Uterus (tissue), 2 donors: ENCODE data around the gene MAPK8IP3.

Experiments used
- POLR2A ChIP-seq, 2 donors: fragments of 450-650 bp; IDR thresholded peaks; one replicate each; pipeline ENCODE4 v1.6.1; 2016; ENCODE audit warnings: antibody characterized with exemption in 2 of 2, mild to moderate bottlenecking in 1 of 2, moderate library complexity in 1 of 2
- TF ChIP-seq, protein P1 (sequence below), 4 experiments: fragments of 200-600 bp in 2 of 4; fragments of 450-650 bp in 2 of 4; sonication (generic) in 2 of 4; IDR thresholded peaks; one replicate each; pipeline ENCODE4 v1.5.1; 2016 to 2019; ENCODE audit warnings: antibody characterized with exemption in 4 of 4, mild to moderate bottlenecking in 2 of 4, moderate library complexity in 1 of 4

- TF ChIP-seq POLR2A (IDR thresholded peaks at IDR 0.05): no peak
- TF ChIP-seq, protein P1, sequence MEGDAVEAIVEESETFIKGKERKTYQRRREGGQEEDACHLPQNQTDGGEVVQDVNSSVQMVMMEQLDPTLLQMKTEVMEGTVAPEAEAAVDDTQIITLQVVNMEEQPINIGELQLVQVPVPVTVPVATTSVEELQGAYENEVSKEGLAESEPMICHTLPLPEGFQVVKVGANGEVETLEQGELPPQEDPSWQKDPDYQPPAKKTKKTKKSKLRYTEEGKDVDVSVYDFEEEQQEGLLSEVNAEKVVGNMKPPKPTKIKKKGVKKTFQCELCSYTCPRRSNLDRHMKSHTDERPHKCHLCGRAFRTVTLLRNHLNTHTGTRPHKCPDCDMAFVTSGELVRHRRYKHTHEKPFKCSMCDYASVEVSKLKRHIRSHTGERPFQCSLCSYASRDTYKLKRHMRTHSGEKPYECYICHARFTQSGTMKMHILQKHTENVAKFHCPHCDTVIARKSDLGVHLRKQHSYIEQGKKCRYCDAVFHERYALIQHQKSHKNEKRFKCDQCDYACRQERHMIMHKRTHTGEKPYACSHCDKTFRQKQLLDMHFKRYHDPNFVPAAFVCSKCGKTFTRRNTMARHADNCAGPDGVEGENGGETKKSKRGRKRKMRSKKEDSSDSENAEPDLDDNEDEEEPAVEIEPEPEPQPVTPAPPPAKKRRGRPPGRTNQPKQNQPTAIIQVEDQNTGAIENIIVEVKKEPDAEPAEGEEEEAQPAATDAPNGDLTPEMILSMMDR (IDR thresholded peaks at IDR 0.05): peak in 1 of 4 experiments; percentile 14
Measured at GRCh38 chr16:1763521-1764511, 57.8 kb downstream of the MAPK8IP3 start.
